Body of pancreas (tissue), 4 donors: Measurements from ENCODE around the gene ZC3H4.

Experiments
- CTCF ChIP-seq, 7 experiments: fragments of 450-650 bp in 4 of 7; fragments of 200-600 bp in 3 of 7; sonication (generic) in 3 of 7; IDR thresholded peaks; one replicate each; pipeline ENCODE4 v1.5.1; 2016 to 2019; ENCODE audit warnings: antibody characterized with exemption in 7 of 7
- POLR2A ChIP-seq, 3 donors: fragments of 450-650 bp; IDR thresholded peaks; one replicate each; pipeline ENCODE4 v1.6.1; 2016; ENCODE audit warnings: antibody characterized with exemption in 3 of 3, mild to moderate bottlenecking in 2 of 3

- TF ChIP-seq CTCF (IDR thresholded peaks at IDR 0.05) (no peak), POLR2A (IDR thresholded peaks at IDR 0.05) (peak; percentile 47 to 78 (median 73))
Observed at GRCh38 chr19:47112166-47112996, 1.2 kb downstream of the ZC3H4 start.
